HepG2 (cell line): Measurements from ENCODE around the gene ARL4D. TPM values are rescaled to one million over a fixed set of nuclear protein-coding genes. Genes with fewer than 3 reads are reported as not detected.

ENCODE experiments used
- HDAC6 ChIP-seq: fragments of 200-600 bp; sonication (generic); IDR thresholded peaks from 2 replicates; pipeline ENCODE4 v1.7.0; 2017; ENCODE audit warnings: mild to moderate bottlenecking, antibody characterized with exemption, low read length, low read depth
- NRL ChIP-seq: sonication (generic); formaldehyde crosslinking; IDR thresholded peaks from 2 replicates; pipeline ENCODE4 v1.5.0; 2020; ENCODE audit warnings: missing genetic modification reagents, mild to moderate bottlenecking, moderate library complexity, borderline replicate concordance
- SNAI1 ChIP-seq: sonication (generic); formaldehyde crosslinking; IDR thresholded peaks from 2 replicates; pipeline ENCODE4 v1.5.0; 2020; ENCODE audit warnings: mild to moderate bottlenecking, missing genetic modification reagents, borderline replicate concordance
- ZFP41 ChIP-seq: sonication (generic); formaldehyde crosslinking; IDR thresholded peaks from 2 replicates; pipeline ENCODE4 v1.4.0; 2020; ENCODE audit warnings: mild to moderate bottlenecking, missing genetic modification reagents, borderline replicate concordance
- ZKSCAN8 ChIP-seq: IDR thresholded peaks from 2 replicates; pipeline ENCODE4 v1.6.1; 2016; ENCODE audit warnings: borderline replicate concordance, missing genetic modification reagents, missing compliant biosample characterization
- ZNF773 ChIP-seq: sonication (generic); formaldehyde crosslinking; IDR thresholded peaks from 2 replicates; pipeline ENCODE4 v1.4.0; 2020; ENCODE audit warnings: missing genetic modification reagents, borderline replicate concordance
- ZSCAN30 ChIP-seq: sonication (generic); formaldehyde crosslinking; IDR thresholded peaks from 2 replicates; pipeline ENCODE4 v1.5.0; 2020; ENCODE audit warnings: mild to moderate bottlenecking, missing genetic modification reagents
- polyA plus RNA-seq, 8 experiments: library from polyadenylated mRNA; depleted of rRNA in 3 of 8; stranded (reverse) in 7 of 8; unstranded in 1 of 8; fragments of >200 nt; fragmentation: Illumina TruSeq in 4 of 8; extraction: Trizol in 4 of 8; gene quantifications; 2 replicates each; pipeline versions ENCODE4 v1.2.1 to v1.2.3, GENCODE V29; 2011 to 2016; ENCODE audit warnings: low read depth in 4 of 8, missing spikeins in 1 of 8, mixed read lengths in 1 of 8; ENCODE audit not compliant: insufficient read depth in 1 of 8
- total RNA-seq, 5 experiments: library from RNA; depleted of rRNA; stranded (reverse); fragments of >200 nt; fragmentation: Illumina TruSeq; extraction: Trizol; gene quantifications; 2 replicates each; pipeline ENCODE4 v1.2.3, GENCODE V29; 2016; ENCODE audit warnings: low read depth in 1 of 5
- TF ChIP-seq, protein P1 (sequence below): sonication (generic); formaldehyde crosslinking; IDR thresholded peaks from 2 replicates; pipeline ENCODE4 v1.4.0; 2020; ENCODE audit warnings: missing genetic modification reagents, borderline replicate concordance
- TF ChIP-seq, protein P2 (sequence below): sonication (generic); formaldehyde crosslinking; IDR thresholded peaks from 2 replicates; pipeline ENCODE4 v1.4.0; 2020; ENCODE audit warnings: missing genetic modification reagents
- TF ChIP-seq, protein P3 (sequence below): sonication (generic); formaldehyde crosslinking; IDR thresholded peaks from 2 replicates; pipeline ENCODE4 v1.5.0; 2020; ENCODE audit warnings: mild to moderate bottlenecking, missing genetic modification reagents
- TF ChIP-seq, protein P4 (sequence below): sonication (generic); formaldehyde crosslinking; IDR thresholded peaks from 2 replicates; pipeline ENCODE4 v1.8.1; 2023; ENCODE audit warnings: missing genetic modification reagents, mild to moderate bottlenecking, borderline replicate concordance
- TF ChIP-seq, protein P5 (sequence below): sonication (generic); formaldehyde crosslinking; IDR thresholded peaks from 2 replicates; pipeline ENCODE4 v1.5.0; 2020; ENCODE audit warnings: missing genetic modification reagents
- TF ChIP-seq, protein P6 (sequence below): sonication (generic); formaldehyde crosslinking; IDR thresholded peaks from 2 replicates; pipeline ENCODE4 v1.4.0; 2020; ENCODE audit warnings: mild to moderate bottlenecking, missing genetic modification reagents
- TF ChIP-seq, protein P7 (sequence below): sonication (generic); formaldehyde crosslinking; IDR thresholded peaks from 2 replicates; pipeline ENCODE4 v1.4.0; 2020; ENCODE audit warnings: missing genetic modification reagents, borderline replicate concordance

The ARL4D gene
- total and polyA plus RNA-seq, 2 of the 13 experiments (the other 11 are each of a cell fraction or from before 2014, with no cell fraction given): 9.0 to 25.9 TPM

DNA sequence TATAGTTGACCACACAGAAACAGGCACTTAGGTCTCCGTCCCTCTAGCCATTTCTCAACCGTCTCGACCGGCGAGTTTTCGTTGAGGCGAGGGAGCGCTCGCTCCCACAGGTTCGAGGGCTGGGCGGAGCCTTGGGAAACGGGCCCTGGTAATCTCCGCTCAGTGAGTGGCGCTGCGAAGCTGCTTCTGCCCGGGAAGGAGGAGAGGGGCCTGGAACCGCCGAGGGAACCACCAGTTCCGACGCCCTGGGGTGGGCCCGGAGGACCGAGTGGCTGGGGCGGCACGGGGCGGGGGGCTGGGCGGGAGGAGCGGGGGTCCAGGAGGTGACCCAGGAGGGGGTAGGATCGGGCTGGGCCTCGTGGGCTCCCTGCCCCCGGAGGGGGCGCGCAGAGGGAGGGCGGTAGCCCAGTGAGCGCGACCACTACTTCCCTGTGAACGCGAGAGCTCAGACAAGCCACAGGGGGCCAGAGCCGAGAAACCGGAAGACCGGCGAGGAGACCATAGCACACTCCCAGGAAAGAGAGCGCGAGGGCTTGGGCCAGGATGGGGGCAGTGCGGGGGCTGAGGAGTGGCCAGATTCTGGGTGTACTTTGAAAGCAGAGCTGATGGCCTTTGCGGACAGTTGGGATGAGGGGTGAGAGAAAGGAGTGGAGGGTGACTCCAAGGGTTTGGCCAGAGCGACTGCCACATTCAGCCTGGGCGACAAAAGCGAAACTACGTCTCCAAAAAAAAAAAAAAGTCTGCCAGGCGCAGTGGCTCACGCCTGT, 29.9 kb upstream of the ARL4D start (continued):
- TF ChIP-seq, protein P1, sequence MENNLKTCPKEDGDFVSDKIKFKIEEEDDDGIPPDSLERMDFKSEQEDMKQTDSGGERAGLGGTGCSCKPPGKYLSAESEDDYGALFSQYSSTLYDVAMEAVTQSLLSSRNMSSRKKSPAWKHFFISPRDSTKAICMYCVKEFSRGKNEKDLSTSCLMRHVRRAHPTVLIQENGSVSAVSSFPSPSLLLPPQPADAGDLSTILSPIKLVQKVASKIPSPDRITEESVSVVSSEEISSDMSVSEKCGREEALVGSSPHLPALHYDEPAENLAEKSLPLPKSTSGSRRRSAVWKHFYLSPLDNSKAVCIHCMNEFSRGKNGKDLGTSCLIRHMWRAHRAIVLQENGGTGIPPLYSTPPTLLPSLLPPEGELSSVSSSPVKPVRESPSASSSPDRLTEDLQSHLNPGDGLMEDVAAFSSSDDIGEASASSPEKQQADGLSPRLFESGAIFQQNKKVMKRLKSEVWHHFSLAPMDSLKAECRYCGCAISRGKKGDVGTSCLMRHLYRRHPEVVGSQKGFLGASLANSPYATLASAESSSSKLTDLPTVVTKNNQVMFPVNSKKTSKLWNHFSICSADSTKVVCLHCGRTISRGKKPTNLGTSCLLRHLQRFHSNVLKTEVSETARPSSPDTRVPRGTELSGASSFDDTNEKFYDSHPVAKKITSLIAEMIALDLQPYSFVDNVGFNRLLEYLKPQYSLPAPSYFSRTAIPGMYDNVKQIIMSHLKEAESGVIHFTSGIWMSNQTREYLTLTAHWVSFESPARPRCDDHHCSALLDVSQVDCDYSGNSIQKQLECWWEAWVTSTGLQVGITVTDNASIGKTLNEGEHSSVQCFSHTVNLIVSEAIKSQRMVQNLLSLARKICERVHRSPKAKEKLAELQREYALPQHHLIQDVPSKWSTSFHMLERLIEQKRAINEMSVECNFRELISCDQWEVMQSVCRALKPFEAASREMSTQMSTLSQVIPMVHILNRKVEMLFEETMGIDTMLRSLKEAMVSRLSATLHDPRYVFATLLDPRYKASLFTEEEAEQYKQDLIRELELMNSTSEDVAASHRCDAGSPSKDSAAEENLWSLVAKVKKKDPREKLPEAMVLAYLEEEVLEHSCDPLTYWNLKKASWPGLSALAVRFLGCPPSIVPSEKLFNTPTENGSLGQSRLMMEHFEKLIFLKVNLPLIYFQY (CRISPR knock-in tag): peak; percentile 14; the same call in 1 of the 2 replicates
- TF ChIP-seq ZNF773 (CRISPR knock-in tag) (0 out of 2 replicates have a peak, but pooled peaks have one; percentile 30), ZFP41 (CRISPR knock-in tag) (no peak; the same call in 1 of the 2 replicates), SNAI1 (CRISPR knock-in tag) (peak; percentile 28; the same call in 1 of the 2 replicates), ZSCAN30 (CRISPR knock-in tag) (no peak), NRL (CRISPR knock-in tag) (peak; percentile 62; the same call in 1 of the 2 replicates), HDAC6 (no peak), ZKSCAN8 (CRISPR knock-in tag) (no peak)
- TF ChIP-seq, protein P2, sequence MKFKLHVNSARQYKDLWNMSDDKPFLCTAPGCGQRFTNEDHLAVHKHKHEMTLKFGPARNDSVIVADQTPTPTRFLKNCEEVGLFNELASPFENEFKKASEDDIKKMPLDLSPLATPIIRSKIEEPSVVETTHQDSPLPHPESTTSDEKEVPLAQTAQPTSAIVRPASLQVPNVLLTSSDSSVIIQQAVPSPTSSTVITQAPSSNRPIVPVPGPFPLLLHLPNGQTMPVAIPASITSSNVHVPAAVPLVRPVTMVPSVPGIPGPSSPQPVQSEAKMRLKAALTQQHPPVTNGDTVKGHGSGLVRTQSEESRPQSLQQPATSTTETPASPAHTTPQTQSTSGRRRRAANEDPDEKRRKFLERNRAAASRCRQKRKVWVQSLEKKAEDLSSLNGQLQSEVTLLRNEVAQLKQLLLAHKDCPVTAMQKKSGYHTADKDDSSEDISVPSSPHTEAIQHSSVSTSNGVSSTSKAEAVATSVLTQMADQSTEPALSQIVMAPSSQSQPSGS (CRISPR knock-in tag): no peak
- TF ChIP-seq, protein P3, sequence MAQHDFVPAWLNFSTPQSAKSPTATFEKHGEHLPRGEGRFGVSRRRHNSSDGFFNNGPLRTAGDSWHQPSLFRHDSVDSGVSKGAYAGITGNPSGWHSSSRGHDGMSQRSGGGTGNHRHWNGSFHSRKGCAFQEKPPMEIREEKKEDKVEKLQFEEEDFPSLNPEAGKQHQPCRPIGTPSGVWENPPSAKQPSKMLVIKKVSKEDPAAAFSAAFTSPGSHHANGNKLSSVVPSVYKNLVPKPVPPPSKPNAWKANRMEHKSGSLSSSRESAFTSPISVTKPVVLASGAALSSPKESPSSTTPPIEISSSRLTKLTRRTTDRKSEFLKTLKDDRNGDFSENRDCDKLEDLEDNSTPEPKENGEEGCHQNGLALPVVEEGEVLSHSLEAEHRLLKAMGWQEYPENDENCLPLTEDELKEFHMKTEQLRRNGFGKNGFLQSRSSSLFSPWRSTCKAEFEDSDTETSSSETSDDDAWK (CRISPR knock-in tag): no peak
- TF ChIP-seq, protein P4, sequence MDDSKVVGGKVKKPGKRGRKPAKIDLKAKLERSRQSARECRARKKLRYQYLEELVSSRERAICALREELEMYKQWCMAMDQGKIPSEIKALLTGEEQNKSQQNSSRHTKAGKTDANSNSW (CRISPR knock-in tag): no peak
- TF ChIP-seq, protein P5, sequence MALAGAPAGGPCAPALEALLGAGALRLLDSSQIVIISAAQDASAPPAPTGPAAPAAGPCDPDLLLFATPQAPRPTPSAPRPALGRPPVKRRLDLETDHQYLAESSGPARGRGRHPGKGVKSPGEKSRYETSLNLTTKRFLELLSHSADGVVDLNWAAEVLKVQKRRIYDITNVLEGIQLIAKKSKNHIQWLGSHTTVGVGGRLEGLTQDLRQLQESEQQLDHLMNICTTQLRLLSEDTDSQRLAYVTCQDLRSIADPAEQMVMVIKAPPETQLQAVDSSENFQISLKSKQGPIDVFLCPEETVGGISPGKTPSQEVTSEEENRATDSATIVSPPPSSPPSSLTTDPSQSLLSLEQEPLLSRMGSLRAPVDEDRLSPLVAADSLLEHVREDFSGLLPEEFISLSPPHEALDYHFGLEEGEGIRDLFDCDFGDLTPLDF: no peak
- TF ChIP-seq, protein P6, sequence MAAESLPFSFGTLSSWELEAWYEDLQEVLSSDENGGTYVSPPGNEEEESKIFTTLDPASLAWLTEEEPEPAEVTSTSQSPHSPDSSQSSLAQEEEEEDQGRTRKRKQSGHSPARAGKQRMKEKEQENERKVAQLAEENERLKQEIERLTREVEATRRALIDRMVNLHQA (CRISPR knock-in tag): no peak
- TF ChIP-seq, protein P7, sequence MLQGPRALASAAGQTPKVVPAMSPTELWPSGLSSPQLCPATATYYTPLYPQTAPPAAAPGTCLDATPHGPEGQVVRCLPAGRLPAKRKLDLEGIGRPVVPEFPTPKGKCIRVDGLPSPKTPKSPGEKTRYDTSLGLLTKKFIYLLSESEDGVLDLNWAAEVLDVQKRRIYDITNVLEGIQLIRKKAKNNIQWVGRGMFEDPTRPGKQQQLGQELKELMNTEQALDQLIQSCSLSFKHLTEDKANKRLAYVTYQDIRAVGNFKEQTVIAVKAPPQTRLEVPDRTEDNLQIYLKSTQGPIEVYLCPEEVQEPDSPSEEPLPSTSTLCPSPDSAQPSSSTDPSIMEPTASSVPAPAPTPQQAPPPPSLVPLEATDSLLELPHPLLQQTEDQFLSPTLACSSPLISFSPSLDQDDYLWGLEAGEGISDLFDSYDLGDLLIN (CRISPR knock-in tag): no peak
